Activated gamma-delta T cell (primary cell): Measurements from ENCODE around the gene GC.
"Not testable (repeated sequence)": the region's sequence is repeated elsewhere in the genome, so short reads cannot be mapped to it uniquely, and the experiment has no call there.

ENCODE experiments used
- DNase-seq: peaks from one replicate; lab custom pipeline; 2025; lab: John Stamatoyannopoulos, UW
- total RNA-seq, 2 donors: gene quantifications; one replicate each; lab custom pipeline; 2026; lab: John Stamatoyannopoulos, UW

Gene GC, protein sequence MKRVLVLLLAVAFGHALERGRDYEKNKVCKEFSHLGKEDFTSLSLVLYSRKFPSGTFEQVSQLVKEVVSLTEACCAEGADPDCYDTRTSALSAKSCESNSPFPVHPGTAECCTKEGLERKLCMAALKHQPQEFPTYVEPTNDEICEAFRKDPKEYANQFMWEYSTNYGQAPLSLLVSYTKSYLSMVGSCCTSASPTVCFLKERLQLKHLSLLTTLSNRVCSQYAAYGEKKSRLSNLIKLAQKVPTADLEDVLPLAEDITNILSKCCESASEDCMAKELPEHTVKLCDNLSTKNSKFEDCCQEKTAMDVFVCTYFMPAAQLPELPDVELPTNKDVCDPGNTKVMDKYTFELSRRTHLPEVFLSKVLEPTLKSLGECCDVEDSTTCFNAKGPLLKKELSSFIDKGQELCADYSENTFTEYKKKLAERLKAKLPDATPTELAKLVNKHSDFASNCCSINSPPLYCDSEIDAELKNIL
- 0 reads per million in 2 donors for total RNA-seq

DNA sequence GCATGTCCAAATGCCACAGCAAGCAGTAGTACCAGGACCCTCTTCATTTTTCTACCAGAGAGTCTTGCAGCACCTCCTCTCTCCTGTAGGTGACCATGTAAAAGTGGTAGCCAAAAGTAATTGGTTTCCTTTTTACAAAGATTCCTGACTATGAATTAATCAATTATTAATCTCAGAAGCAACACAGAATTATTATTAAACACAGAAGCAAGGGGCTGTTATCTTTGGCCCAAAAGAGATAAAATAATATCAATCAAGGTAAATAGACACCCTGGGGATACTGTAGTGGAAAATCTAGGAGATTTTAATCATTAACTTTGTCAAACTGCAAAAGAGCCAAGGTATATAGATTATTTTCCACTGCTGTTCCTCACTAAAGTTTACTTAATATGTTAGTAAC lies at the start of gene GC:
GC (minus strand) TSS at position 108 of the 400 bp plus-strand sequence; CDS start at position 47, 61 bp downstream.
- no peak for DNase-seq

DNA sequence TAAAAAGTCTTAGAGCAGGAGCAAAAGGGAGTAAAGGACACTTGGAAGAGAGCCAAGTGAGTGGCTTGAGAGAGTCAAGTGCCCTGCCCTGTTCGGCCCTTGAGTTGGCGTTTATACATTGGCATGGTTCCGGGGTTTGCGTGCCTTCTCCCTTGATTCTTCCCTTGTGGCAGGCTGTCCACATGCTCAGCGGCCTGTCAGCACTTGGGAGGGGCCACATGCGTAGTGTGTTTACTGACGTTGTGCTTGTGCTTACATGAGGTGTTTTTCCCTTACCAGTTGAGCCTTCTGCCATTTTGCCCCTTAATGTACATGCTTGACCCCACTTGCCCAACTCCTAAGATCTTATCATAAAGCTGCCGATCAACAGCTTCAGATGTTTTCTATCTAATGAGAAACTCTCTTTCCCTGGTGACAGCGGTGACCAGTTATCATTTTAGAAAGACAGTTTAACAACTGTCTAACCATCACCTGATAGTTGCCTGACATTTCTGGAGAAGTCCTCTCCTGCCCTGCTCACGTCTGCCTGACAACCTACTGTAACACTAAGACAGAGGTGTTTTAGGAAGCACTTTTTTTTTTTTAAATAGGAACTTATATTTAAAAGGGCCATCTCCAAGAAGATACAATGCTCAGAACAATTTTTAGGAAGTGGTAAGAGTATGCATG lies 49.5 kb upstream of the GC start:
- no peak for DNase-seq

DNA sequence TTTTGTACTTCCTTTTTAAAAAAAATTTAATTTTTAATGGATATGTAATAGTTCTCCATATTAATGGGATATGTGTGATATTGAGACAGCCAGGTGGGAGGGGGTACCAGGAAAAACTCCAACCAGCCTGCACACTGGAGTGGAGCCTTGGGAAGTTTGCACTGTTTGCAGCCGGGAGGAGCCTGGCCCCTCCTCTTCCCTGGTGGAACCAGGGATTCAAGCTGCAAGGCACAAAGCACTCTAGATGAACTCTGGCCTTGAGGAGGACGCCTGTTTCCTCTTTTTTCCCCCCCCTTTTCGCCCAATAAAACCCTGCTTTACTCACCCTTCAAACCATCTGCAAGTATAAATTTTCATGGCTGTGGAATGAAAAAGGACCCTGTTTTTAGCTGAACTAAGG lies 48.2 kb upstream of the GC start:
- DNase-seq = no peak

DNA sequence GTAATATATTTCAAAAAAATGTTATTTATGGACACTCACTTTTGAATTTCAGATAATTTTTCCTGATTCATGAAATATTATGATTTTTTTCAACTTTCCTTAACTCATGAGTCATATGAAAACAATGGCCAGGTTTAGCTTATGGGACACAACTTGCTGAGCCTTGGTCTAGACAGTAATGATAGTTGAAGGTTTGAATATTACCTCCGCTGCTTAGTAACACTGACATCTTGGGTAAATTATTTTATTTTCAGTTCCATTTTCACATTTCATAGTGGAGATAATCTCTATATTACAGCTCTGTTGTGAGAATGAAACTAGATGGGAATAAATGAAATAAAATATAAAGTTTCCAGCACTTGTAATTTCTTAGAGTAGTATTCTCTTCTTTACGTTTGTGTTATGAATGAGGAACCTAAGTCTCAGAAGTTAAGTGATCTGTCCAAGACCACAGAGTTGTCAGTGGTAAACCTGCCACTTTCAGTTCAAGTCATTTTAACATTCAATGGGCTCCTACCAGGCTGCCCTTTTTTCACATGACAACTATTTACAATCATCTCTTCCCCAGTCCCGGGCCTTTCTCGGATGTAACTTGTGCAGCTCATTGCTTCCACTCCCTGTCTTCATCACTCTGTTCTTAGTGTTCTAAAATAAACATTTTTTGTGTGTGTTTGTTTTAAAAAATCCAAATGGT lies 46.8 kb upstream of the GC start:
- no peak for DNase-seq

DNA sequence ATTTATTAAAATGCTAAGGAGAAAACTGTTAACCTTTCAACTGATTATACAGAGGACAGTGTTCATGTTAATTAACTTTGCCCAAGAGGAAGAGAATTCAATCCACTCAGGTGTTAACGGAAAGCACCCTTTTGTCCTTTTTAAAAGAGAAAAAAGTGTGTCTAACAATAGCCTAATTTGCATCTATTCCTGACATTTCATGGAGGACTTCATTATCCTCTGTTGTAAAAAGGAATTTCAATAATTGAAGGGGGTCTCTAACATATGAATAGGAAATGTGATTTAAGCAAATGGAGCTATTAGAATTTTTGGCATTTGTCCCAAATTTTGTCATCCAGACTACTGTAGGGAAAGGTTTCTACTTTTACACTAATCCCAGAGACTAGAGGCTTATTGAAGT lies 44.6 kb upstream of the GC start:
- DNase-seq = no peak

DNA sequence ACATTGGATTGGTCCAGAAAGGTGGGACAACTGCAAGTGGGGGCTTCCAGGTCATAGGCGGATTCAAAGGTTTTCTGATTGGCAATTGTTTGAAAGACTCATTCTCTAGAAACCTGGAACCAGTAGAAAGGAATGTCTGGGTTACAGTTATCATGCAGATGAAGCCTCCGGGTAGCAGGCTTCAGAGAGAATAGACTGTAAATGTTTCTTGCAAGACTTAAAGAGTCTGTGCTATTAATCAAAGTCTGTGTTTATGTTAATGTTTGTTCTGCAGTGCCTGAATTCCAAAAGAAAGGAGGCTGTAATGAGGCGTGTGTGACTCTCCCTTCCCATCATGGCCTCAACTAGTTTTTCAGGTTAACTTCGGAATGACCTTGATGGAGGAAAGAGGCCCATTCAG lies 43.9 kb upstream of the GC start:
- DNase-seq = no peak

DNA sequence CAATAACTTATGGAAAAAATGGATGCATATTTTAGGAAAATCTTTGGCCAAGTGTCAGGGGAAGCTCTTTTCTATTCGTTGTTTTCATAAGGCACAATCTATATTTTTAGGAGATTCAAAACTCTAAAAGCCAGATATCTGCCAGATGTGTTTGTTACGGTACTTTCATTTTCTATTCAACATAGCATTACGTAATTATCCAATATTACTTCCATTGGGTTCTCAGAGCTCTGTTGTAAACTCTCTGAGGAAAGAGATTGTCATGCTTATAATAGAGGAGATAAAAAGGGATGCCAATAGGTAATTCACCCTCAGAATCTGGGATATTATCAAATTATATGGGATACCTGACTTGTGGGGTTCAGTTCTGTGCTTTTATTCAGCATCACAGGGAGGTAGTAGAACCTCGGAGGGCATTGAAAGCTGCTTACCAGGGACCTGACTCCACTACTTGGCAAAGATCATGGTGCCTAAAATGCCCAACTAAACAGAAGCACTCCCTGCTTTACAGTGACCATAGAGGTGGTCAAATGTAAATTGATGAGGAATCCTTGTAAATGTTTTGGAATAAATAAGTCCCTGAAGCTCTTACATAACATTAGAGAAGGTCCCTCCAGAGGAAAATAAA lies 32.9 kb upstream of the GC start:
- DNase-seq = no peak

DNA sequence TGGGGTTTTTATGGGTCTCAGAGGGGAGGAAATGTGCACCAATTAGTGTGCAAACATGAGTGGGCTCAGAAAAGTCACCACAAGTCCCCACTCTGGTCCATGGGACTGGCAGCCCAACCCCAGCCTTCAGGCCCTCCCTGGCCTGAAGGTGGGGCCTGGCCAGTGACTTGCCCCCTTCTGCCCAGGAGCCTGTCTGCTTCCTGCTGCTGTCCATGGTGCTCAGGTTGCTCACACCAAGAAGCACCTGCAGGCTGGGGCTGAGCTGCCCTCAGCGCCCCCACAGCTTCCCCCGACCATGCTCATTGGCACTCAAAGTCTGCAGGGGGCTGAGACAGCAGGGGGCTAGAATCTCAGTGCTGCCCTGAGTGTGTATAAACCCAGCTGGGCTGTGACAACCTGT lies 30.6 kb upstream of the GC start:
- DNase-seq = no peak

DNA sequence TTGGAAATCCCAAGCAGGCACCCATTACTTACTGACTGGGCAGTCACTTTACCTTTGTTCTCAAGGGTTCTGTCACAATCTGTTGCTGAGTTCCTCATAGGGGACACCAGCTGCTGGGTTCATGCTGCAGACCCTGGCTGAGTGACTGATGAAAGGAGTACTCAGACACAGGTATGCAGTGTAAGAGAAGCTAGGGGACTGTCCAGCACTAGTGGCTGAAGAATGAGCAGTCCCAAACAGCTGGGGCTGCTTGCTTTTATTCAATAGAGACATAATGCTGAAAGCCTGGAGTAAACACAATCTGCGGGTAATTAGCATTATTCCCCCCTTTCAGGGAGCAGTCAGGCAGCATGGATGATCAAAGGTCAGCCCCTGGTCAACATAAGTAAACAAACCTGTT lies 25.9 kb upstream of the GC start:
- DNase-seq = not testable (repeated sequence)

DNA sequence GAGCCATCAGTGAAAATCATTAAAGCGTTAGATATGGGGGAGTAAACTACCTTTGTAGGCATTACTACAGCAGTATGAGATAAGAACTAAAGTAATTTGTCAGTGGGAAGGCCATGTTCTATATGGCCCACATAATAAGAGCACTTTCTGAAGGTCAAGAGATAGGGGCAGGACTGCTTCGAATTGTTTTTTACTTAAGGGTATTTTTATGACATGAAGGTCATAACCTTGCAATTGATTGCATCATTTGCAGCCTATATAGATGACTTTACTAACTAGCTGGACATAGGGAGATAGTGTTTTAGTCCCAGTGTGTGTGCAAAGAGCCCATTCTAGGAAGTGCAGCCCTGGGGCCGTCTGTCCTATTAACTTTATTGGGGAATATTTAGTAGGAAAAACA lies 23.6 kb upstream of the GC start:
- no peak for DNase-seq

DNA sequence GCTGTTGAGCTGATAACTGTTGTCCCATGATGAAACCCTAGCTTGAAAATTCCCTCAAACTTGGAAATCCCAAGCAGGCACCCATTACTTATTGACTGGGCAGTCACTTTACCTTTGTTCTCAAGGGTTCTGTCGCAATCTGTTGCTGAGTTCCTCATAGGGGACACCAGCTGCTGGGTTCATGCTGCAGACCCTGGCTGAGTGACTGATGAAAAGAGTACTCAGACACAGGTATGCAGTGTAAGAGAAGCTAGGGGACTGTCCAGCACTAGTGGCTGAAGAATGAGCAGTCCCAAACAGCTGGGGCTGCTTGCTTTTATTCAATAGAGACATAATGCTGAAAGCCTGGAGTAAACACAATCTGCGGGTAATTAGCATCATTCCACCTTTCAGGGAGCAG lies 21.4 kb upstream of the GC start:
- DNase-seq = not testable (repeated sequence)

DNA sequence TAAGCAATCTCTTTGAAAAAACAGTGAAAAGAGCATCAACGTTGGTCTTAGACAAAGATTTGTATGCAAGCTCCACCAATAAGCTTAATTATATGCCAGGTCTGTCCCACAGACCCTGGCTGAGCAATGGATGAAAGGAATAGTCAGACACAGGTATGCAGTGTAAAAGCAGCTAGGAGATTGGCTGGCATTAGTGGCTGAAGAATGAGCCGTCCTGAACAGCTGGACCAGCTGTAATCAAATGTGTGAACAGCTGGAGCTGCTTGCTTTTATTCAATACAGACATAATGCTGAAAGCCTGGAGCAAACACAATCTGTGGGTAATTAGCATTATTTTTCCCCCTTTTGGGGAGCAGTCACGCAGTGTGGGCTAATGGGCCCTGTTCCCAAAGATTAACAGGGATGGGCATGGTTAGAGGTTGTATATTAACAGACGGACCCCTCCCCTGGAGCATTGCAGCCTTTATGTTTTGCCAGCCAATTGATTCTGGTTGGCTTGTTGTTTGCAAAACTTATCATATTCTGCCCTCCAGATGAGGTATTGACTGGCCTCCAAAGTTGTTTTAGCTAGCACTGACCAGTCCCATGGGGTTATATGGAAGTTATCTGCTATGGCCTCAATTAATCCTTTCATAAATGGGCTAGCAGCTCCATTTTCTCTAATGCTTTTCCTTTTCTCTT lies 20.3 kb upstream of the GC start:
- not testable (repeated sequence) for DNase-seq

DNA sequence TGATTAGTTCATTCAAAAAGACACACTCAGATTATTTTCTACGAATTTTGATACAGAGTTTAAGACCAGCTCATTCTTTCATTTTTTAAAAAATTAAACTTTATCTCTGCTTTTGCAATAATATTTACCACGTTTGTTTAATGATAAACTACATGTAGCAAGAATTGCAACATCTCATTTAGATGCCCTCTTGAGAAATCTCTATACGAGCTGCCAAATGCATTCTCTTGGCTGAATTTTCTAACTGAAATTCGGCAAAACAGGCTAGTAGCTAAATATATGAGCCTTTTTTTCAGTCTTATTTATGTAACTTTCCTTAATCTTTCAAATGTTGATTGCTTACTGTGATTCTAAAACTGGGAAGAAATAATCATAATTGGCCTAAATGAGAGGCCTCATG lies 2.1 kb upstream of the GC start:
- no peak for DNase-seq

DNA sequence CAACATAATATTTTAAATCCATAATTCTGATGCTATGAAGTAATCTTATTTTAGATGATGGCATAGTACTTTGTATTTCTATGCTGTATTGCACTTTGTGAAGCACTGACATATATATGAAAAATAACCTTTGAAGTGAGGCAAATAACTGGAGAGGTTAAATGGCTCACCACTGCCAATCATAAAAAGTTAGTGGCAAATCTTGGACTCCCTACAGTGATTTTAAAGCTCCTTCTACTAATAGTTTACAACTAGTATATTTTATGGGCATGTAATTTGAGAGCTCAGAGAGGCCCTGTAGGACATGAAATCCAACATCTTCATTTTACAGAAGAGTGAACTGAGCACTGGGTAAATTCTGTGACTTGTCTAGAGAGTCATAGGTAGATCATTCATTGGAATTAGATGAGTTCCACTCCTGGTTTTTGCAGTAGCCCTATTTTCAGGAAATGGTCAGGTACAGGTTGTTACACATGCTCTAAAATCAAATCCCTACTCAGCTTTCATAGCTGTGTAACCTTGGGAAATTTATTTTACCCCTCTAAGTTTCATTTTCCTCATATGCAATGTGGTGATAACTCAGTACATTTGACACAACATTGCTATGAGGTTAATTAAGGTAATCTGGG lies 804 bp upstream of the GC start:
- DNase-seq = no peak

DNA sequence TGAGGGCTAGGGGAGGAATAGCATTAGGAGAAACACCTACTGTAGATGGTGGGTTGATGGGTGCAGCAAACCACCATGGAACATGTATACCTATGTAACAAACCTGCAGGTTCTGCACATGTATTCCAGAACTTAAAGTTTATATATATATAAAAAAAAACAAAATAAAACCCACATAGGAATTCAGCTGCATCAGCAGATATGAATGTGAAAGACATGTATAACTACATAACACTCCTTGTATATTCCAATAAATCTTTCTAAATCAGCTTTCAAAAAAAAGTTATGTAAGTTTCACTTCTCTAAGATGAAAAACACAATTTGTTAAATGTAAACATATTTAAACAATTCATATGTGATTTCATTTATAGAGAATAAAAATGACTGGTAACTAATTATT lies 6.0 kb downstream of the GC start:
- DNase-seq = no peak

DNA sequence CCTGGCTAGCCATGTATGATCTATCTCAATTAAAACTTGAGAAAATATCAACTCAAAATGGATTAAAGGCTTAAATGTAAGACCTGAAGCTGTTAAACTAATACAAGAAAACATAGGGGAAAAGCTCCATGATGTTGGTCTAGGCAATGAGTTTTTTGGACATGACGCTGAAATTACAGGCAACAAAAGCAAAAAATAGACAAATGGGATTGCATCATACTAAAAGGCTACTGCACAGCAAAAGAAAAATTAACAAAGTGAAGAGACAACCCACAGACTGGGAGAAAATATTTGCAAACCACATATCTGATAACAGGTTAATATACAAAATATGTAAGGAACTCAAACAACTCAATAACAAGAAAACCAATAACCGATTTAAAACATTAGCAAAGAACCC lies 8.4 kb downstream of the GC start:
- no peak for DNase-seq

DNA sequence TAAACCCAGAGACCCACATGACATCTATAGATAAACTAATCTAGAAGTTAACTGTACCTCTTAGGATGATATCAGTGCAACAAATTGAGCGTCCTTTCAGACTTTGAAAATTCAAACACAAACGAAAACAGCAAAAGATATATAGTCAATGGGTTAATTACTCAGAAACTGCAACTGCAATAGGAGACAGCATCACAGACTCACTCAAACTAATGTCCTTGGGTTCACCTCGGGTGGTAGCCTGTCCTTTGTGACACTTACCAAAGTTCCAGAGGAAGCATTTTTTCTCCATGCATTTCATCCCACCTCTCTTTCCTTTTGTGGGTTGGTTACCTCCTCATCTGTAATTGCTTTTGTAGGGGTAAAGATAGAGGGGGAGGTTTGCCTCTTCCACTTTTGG lies 9.7 kb downstream of the GC start:
- no peak for DNase-seq

DNA sequence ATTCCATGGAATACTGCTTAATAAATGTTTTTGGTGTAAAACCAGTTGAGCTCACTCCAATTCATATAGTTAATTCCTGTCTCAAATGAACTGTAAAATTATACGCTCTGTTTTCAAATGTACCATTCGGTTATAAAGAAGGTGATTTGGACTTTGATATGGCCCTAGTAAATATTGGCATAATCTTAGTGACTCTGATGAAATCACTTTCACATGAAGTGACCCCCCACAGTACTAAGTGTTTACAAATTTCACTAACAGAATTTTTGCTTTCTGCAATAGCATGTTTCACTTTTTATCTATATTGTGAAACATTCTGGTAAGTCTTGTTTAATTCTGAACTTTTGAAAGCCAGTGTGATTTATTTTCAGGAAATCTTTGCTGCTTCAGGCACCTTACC lies 10.9 kb downstream of the GC start:
- DNase-seq = no peak

DNA sequence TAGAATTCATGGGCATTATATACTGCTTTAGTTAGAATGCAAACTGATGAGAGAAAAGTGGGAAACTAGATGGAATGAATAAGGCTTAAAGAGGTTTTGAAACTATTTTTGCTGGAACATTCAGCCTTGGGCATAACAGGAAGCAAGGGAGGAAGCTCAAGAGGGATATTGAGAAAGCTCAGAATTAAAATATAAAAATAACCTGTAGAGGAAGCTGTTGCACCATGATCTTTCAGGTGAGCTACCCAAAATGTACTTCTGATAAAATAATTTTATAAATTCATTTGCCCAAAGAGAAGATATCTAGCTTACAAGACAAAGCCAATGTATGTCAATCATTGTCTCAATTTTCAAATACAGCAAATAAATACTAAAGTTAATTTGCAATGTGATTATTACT lies 11.3 kb downstream of the GC start:
- no peak for DNase-seq

DNA sequence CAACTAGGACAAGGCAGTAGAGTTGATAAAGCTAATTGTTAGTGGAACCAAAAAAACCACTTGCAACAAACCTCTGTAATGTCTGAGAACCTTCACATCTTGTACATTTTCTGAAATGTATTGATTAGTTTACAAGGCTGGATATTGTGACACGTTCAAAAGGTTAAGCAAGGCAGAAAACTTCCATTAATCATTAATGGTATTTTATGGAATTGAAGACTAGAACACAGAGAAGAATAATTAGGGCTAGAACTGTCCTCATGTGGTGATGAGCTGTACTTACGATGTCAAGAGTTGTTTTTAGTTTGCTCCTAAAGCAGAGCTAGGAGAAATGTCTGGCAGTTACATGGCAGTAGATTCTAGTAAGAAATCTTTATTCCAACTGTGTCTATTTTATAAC lies 12.3 kb downstream of the GC start:
- DNase-seq = no peak

DNA sequence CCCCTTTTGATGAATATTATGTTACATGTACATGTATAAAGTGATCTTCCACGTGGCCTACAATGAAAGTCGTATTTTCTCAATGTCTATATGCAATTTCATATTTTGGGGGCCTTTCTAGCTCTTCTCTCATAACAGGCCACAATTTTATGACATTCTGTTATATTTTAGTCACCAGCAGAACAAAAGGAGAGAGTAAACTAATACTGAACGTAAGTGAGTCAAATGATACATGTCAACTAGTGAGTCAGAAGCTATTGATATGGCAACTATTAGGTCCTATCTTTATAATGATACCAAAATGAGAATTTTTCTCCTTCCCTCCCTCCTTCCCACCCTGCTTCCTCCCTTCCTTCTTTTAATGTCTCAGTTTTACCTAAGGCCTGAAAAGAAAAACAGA lies 14.4 kb downstream of the GC start:
- no peak for DNase-seq
